HAP-1 (cell line): ENCODE data around the gene BPIFB1.
A peak's percentile ranks its signal among the peaks of the same experiment; 100 is the strongest.

Experiments
- DNase-seq, 2 experiments: peaks; one replicate each; pipeline ENCODE4 v3.0.0-alpha.2; 2016 to 2020; ENCODE audit warnings: low spot score in 2 of 2
- H3K27me3 ChIP-seq: fragments of 250-450 bp; sonication (Bioruptor Pico); 2 replicates; pipeline ENCODE4 v1.5.1; 2020; ENCODE audit warnings: low read depth, mild to moderate bottlenecking, moderate library complexity
- H3K36me3 ChIP-seq: fragments of 250-450 bp; sonication (Bioruptor Pico); replicated peaks from 2 replicates; pipeline ENCODE4 v1.5.1; 2020; ENCODE audit warnings: mild to moderate bottlenecking
- H3K4me1 ChIP-seq: fragments of 250-450 bp; sonication (Bioruptor Pico); 2 replicates; pipeline ENCODE4 v1.5.1; 2020; ENCODE audit warnings: mild to moderate bottlenecking
- H3K4me3 ChIP-seq: fragments of 250-450 bp; sonication (Bioruptor Pico); 2 replicates; pipeline ENCODE4 v1.5.1; 2020; ENCODE audit warnings: mild to moderate bottlenecking, moderate library complexity
- H3K9me3 ChIP-seq: fragments of 250-450 bp; sonication (Bioruptor Pico); 2 replicates; pipeline ENCODE4 v1.5.1; 2020; ENCODE audit warnings: mild to moderate bottlenecking, moderate library complexity
- in situ Hi-C: fragments of 300-500 bp; cut with MboI; formaldehyde crosslinking; loops from 3 replicates; pipeline ENCODE4 v1.14.3; 2020; ENCODE audit warnings: low sequenced_read_pairs, inconsistent platforms, mixed read lengths

The BPIFB1 gene

GRCh38 chr20:33252460-33252859 is 30.6 kb upstream of the BPIFB1 start:
- Histone ChIP-seq H3K4me1 (no peaks in the 10 kb centered on the region), H3K36me3 (no peaks in the 10 kb centered on the region), H3K4me3 (no peak overlapping the region), H3K9me3 (no peaks in the 10 kb centered on the region), H3K27me3 (no peaks in the 10 kb centered on the region)
- in situ Hi-C loops: no loop called here
- no peak for DNase-seq

DNA sequence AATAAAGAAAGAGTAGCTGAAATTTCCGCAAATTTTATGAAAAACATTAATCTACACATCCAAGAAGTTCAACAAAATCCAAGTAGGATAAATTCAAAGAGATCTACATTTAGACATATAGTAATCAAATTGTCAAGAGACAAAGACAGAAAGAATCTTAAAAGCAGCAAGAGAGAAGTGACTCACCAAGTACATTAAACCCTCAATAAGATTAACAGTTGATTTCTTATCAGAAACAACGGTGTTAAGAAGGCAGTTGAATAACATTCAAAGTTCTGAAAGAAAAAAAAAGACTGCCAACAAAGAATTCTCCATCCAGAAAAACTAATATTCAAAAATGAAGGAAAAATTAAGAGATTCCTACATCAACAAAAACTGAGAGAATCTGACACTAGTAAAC is 28.0 kb upstream of the BPIFB1 start:
- no peaks in the 10 kb centered on the region for H3K4me1 ChIP-seq
- H3K9me3 ChIP-seq: no peaks in the 10 kb centered on the region
- no peak overlapping the region for H3K4me3 ChIP-seq
- in situ Hi-C loops: no loop called here
- H3K36me3 ChIP-seq: no peaks in the 10 kb centered on the region
- no peaks in the 10 kb centered on the region for H3K27me3 ChIP-seq
- DNase-seq: no peak

DNA sequence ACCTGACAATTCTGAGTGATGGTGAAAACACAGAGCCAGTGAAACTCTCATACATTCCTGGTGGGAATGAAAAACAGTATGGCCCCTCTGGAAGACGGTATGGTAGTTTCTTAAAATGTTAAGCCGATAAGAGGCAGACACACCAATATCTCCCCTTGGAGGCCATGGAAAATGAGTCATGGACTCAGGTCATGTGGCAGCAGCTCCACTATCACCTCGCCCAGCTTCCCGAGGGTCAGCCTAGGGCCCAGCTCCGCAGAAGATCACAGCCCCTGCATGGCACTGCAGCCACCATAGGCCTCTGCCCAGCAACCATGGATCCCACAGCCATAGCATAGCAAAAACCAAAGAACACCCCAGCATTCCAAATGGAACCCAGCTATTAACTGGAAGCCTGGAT is 25.8 kb upstream of the BPIFB1 start:
- H3K27me3 ChIP-seq: no peaks in the 10 kb centered on the region; the same call in 1 of the 2 replicates
- no peaks in the 10 kb centered on the region for H3K36me3 ChIP-seq
- no peaks in the 10 kb centered on the region for H3K9me3 ChIP-seq
- DNase-seq: no peak
- H3K4me1 ChIP-seq: no peaks in the 10 kb centered on the region
- in situ Hi-C loops: no loop called here
- H3K4me3 ChIP-seq: no peak overlapping the region

- DNase-seq: no peak
- no peaks in the 10 kb centered on the region for H3K4me1 ChIP-seq
- H3K9me3 ChIP-seq: no peaks in the 10 kb centered on the region
- H3K27me3 ChIP-seq: peaks cover 2% of the 10 kb centered on the region; the same call in 1 of the 2 replicates
- H3K4me3 ChIP-seq: no peak overlapping the region
- no peaks in the 10 kb centered on the region for H3K36me3 ChIP-seq
- in situ Hi-C loops: no loop called here
Measured at GRCh38 chr20:33259371-33259770, 23.6 kb upstream of the BPIFB1 start.

GRCh38 chr20:33261465-33261864 is 21.5 kb upstream of the BPIFB1 start:
- in situ Hi-C loops: loop anchor here (10.0 kb wide), 1 partner anchor 63 kb away; no protein-coding TSS in a partner anchor
- no peak for DNase-seq
- H3K4me3 ChIP-seq: no peak overlapping the region
- no peaks in the 10 kb centered on the region for H3K9me3 ChIP-seq
- no peaks in the 10 kb centered on the region for H3K4me1 ChIP-seq
- H3K36me3 ChIP-seq: no peaks in the 10 kb centered on the region
- H3K27me3 ChIP-seq: peaks cover 5% of the 10 kb centered on the region; the same call in 1 of the 2 replicates

DNA sequence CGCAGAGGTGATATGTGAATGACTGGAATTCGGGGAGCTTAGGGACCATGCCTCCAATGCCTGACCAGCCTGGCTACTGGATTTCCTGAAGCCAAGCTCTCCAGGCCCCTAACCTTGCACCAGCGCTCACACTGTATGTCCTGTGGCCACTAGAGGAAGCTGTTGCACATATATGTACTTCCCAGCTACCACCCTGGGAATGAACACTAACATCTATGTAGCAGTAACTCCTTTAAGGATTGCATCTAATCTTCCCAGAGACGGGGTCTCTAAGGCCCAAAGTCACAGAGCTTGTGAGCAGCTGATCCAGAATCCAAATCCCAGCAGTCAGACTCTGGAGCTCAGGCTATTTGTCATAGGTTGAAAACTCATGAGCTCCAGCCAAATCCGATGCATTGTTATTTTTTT is 20.4 kb upstream of the BPIFB1 start:
- no peaks in the 10 kb centered on the region for H3K4me1 ChIP-seq
- H3K9me3 ChIP-seq: no peaks in the 10 kb centered on the region
- H3K36me3 ChIP-seq: no peaks in the 10 kb centered on the region
- in situ Hi-C loops: loop anchor here (10.0 kb wide), 1 partner anchor 62 kb away; no protein-coding TSS in a partner anchor
- H3K4me3 ChIP-seq: no peak overlapping the region
- peak; percentile 46 to 66 for DNase-seq
- H3K27me3 ChIP-seq: peaks cover 5% of the 10 kb centered on the region; the same call in 1 of the 2 replicates

DNA sequence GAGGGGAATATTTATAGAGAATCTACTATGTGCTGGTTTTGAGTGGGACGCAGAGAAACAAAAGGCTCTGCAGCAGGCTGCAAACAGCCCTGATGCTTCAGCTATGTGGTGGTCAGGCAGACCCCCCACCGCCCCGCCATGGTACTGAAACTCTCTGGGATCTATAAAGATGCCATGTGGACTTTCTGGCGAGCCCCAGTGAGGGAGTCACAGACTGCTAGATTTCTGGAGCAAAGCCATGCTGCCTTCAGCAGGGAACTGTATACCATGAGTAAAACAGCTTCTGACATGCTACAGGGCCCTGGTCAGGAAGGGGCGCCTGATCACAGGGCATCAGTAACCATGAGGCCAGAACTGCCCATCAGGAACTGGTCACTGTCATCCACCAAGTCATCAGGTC is 19.2 kb upstream of the BPIFB1 start:
- Histone ChIP-seq H3K4me1 (no peaks in the 10 kb centered on the region), H3K9me3 (no peaks in the 10 kb centered on the region), H3K27me3 (peaks cover 5% of the 10 kb centered on the region; the same call in 1 of the 2 replicates), H3K36me3 (no peaks in the 10 kb centered on the region), H3K4me3 (no peak overlapping the region)
- DNase-seq: no peak
- in situ Hi-C loops: loop anchor here (10.0 kb wide), 1 partner anchor 61 kb away; no protein-coding TSS in a partner anchor

- peaks cover 7% of the 10 kb centered on the region; the same call in 1 of the 2 replicates for H3K27me3 ChIP-seq
- H3K4me3 ChIP-seq: no peak overlapping the region
- no peaks in the 10 kb centered on the region for H3K9me3 ChIP-seq
- H3K4me1 ChIP-seq: no peaks in the 10 kb centered on the region; the same call in 1 of the 2 replicates
- H3K36me3 ChIP-seq: no peaks in the 10 kb centered on the region
- in situ Hi-C loops: loop anchor here (10.0 kb wide), 1 partner anchor 57 kb away; no protein-coding TSS in a partner anchor
- no peak for DNase-seq
Measured at GRCh38 chr20:33267701-33268100, 15.3 kb upstream of the BPIFB1 start.

GRCh38 chr20:33272155-33272873 is 10.7 kb upstream of the BPIFB1 start:
- in situ Hi-C loops: no loop called here
- no peak for DNase-seq
- H3K36me3 ChIP-seq: no peaks in the 10 kb centered on the region

GRCh38 chr20:33273117-33273851 is 9.7 kb upstream of the BPIFB1 start:
- Histone ChIP-seq H3K27me3 (peaks cover 2% of the 10 kb centered on the region; the same call in 1 of the 2 replicates), H3K4me1 (peaks cover 6% of the 10 kb centered on the region)

More at GRCh38 chr20:33272155-33272873, 10.7 kb upstream of the BPIFB1 start:
- H3K9me3 ChIP-seq: no peaks in the 10 kb centered on the region
- no peak overlapping the region for H3K4me3 ChIP-seq
- peaks cover 2% of the 10 kb centered on the region; the same call in 1 of the 2 replicates for H3K27me3 ChIP-seq
- no peaks in the 10 kb centered on the region; the same call in 1 of the 2 replicates for H3K4me1 ChIP-seq

GRCh38 chr20:33275215-33275614 is 7.8 kb upstream of the BPIFB1 start:
- H3K27me3 ChIP-seq: no peaks in the 10 kb centered on the region
- in situ Hi-C loops: no loop called here
- DNase-seq: no peak

More at GRCh38 chr20:33273117-33273851, 9.7 kb upstream of the BPIFB1 start:
- no peak overlapping the region for H3K4me3 ChIP-seq
- no peaks in the 10 kb centered on the region for H3K9me3 ChIP-seq
- H3K36me3 ChIP-seq: no peaks in the 10 kb centered on the region
- in situ Hi-C loops: no loop called here
- DNase-seq: no peak

DNA sequence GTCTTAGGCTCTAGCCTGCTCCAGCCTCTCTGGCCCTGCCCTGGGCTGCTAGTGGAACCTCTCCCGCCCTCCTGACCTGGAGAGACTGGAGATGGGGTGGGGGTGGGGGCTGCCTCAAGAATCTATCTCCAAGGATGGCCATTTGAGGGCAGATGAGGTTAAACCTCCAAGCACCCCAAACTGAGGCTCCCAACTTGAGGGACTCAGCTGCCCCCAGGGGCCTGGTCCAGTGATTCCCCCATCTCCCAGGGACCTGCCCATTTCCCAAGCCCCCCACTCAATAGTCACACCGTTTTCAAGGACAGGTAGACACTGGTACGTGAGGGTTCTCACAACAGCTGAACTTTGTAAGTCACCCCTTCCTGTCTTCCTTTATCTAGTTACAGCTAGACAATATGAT is 7.1 kb upstream of the BPIFB1 start:
- Histone ChIP-seq H3K4me1 (peaks cover 9% of the 10 kb centered on the region), H3K4me3 (no peak overlapping the region), H3K27me3 (no peaks in the 10 kb centered on the region), H3K36me3 (no peaks in the 10 kb centered on the region), H3K9me3 (no peaks in the 10 kb centered on the region)
- no peak for DNase-seq
- in situ Hi-C loops: no loop called here

More at GRCh38 chr20:33275215-33275614, 7.8 kb upstream of the BPIFB1 start:
- Histone ChIP-seq H3K9me3 (no peaks in the 10 kb centered on the region), H3K4me1 (peaks cover 9% of the 10 kb centered on the region), H3K4me3 (no peak overlapping the region), H3K36me3 (no peaks in the 10 kb centered on the region)

DNA sequence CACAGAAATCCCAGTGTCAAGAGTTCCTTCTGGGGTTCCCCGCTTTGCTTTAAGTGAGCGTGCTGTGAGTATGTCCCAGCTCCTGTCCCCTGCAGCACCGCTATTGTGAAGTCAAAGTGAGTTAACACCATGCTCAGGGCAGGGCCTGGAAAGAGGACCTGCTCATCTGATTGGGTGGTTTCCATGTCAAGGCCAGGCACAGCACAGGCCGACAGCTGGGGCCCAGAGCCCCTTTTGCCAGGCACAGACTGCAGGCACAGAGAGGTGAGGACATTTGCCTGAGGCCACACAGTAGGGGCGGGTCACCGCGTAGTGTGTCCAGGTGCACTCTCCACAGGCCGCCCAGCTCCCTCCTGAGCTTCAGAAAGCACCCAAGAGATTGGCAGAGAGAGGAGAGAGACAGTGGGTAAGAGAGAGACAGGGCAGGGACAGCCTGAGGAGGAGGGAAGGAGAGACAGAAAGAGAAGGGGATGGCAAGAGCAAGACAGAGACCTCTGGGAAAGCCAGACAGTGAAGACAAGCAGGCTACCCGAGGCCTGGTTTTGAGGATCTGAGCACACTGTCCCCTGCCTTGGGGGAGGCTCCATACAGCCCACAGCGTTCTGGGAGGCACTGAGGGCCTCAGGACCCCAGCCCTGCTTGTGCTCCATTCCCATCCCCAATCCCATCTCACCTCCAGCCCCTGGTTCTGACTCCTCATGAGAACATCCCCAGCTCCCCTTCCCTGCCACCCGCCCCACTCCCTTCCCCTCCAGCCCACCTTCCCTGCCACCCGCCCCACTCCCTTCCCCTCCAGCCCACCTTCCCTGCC is 6.5 kb upstream of the BPIFB1 start:
- Histone ChIP-seq H3K4me1 (peaks cover 9% of the 10 kb centered on the region), H3K4me3 (no peak overlapping the region), H3K9me3 (no peaks in the 10 kb centered on the region), H3K27me3 (no peaks in the 10 kb centered on the region), H3K36me3 (no peaks in the 10 kb centered on the region)
- in situ Hi-C loops: no loop called here
- DNase-seq: no peak
